ENCODE data around the gene APC2. TPM values are rescaled to one million over a fixed set of nuclear protein-coding genes. Genes with fewer than 3 reads are reported as not detected.
A peak's percentile ranks its signal among the peaks of the same experiment; 100 is the strongest.

The APC2 gene
- total RNA-seq, 1 experiment from 2014 or later, result 11.9 TPM

GRCh38 chr19:1459479-1459878 is 9.6 kb downstream of the APC2 start:
- H3K36me3 ChIP-seq (ENCODE audit: control insufficient read depth, insufficient read depth, low read length), result no peaks in the 10 kb centered on the region
- ATAC-seq (no peak), DNase-seq (ENCODE audit: low read depth, low spot score) (no peak)
- intact Hi-C loops (cut with micrococcal nuclease; ENCODE audit: unreplicated experiment), result no loop called here
- no peak overlapping the region for H3K27ac ChIP-seq (ENCODE audit: low read length)
- no peaks in the 10 kb centered on the region; the same call in 1 of the 2 replicates for H3K4me1 ChIP-seq (ENCODE audit: control insufficient read depth, insufficient read depth, low read length)
- no peaks in the 10 kb centered on the region for H3K9me3 ChIP-seq (ENCODE audit: control insufficient read depth, insufficient read depth, low read depth, low read length)
- CTCF ChIA-PET, result interaction anchor here (0.6 kb wide), 1 partner anchor 297 kb away, joined by 3 read pairs; no protein-coding TSS in a partner anchor
- H3K4me3 ChIP-seq (ENCODE audit: low read depth in 2 of 2, low read length in 2 of 2), result no peak overlapping the region
- TSS peak; percentile 65 for BruUV-seq (replicated peaks)
- POLR2A ChIA-PET, result no interaction called here
- TF ChIP-seq SIN3A (IDR thresholded peaks at IDR 0.05; ENCODE audit: borderline replicate concordance, insufficient read depth, low read depth, low read length) (no peak), REST (IDR thresholded peaks at IDR 0.05; ENCODE audit: insufficient read depth in 1 of 2, low read depth in 2 of 2, low read length in 1 of 2) (no peak), CTCF (IDR thresholded peaks at IDR 0.05) (no peak), POLR2AphosphoS5 (IDR thresholded peaks at IDR 0.05; ENCODE audit: low read depth, low read length) (no peak), TCF7L2 (IDR thresholded peaks at IDR 0.05; ENCODE audit: low read depth, low read length) (no peak)
- in situ Hi-C loops (cut with HindIII; ENCODE audit: low pct_unique_long_range_greater_than_20kb, low sequenced_read_pairs), result no loop called here
- no peaks in the 10 kb centered on the region for H3K27me3 ChIP-seq (ENCODE audit: control insufficient read depth, insufficient read depth, low read length)

- CTCF ChIA-PET, result no interaction called here
- no peaks in the 10 kb centered on the region for H3K27me3 ChIP-seq (ENCODE audit: control insufficient read depth, insufficient read depth, low read length)
- in situ Hi-C loops (cut with HindIII; ENCODE audit: low pct_unique_long_range_greater_than_20kb, low sequenced_read_pairs) (no loop called here), intact Hi-C loops (cut with micrococcal nuclease; ENCODE audit: unreplicated experiment) (no loop called here)
- no TSS peak for BruUV-seq (replicated peaks)
- H3K4me1 ChIP-seq (ENCODE audit: control insufficient read depth, insufficient read depth, low read length), result no peaks in the 10 kb centered on the region
- H3K36me3 ChIP-seq (ENCODE audit: control insufficient read depth, insufficient read depth, low read length), result no peaks in the 10 kb centered on the region
- H3K27ac ChIP-seq (ENCODE audit: low read length), result no peak overlapping the region
- H3K4me3 ChIP-seq (ENCODE audit: low read depth in 2 of 2, low read length in 2 of 2), result no peak overlapping the region
- no peaks in the 10 kb centered on the region for H3K9me3 ChIP-seq (ENCODE audit: control insufficient read depth, insufficient read depth, low read depth, low read length)
- POLR2A ChIA-PET, result no interaction called here
- no peak for ATAC-seq
- DNase-seq (ENCODE audit: low read depth, low spot score), result no peak
- TF ChIP-seq POLR2AphosphoS5 (IDR thresholded peaks at IDR 0.05; ENCODE audit: low read depth, low read length), result no peak
- no peak for TF ChIP-seq CTCF (IDR thresholded peaks at IDR 0.05)
- no peak for TF ChIP-seq REST (IDR thresholded peaks at IDR 0.05; ENCODE audit: insufficient read depth in 1 of 2, low read depth in 2 of 2, low read length in 1 of 2)
- TF ChIP-seq SIN3A (IDR thresholded peaks at IDR 0.05; ENCODE audit: borderline replicate concordance, insufficient read depth, low read depth, low read length), result no peak
- no peak for TF ChIP-seq TCF7L2 (IDR thresholded peaks at IDR 0.05; ENCODE audit: low read depth, low read length)
These were observed 10.4 kb downstream of the APC2 start for GRCh38 chr19:1460033-1460995.

Data from Panc1 (cell line).